Upper lobe of left lung (tissue), 4 donors: ENCODE measurements around the gene KSR2.

Experiments
- POLR2A ChIP-seq, 4 donors: fragments of 450-650 bp; IDR thresholded peaks; one replicate each; pipeline ENCODE4 v1.5.1; 2016 to 2017; ENCODE audit warnings: antibody characterized with exemption in 4 of 4, mild to moderate bottlenecking in 2 of 4
- TF ChIP-seq, protein P1 (sequence below), 6 experiments: fragments of 450-650 bp in 4 of 6; fragments of 200-600 bp in 2 of 6; sonication (generic) in 2 of 6; IDR thresholded peaks; one replicate each; pipeline ENCODE4 v1.5.1; 2016 to 2019; ENCODE audit warnings: antibody characterized with exemption in 6 of 6

DNA sequence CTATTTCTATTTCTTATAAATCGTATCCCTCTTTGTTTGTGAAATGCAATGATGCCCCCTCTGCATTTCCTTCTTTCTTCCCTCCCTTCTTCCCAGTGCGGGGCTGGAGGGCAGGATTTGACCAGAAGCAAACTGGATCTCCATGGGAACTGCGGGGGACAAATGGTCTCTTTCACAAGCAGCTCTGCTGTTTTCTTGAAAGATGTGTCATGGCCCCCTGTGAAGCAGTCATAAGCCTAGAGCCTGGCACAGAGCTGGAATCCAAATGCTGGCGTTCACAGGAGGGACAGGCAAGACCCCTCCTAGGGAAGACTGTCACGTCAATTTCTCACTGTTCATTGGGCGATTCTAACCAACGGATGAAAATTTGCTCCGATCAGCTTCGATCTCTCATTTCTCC, 403.9 kb downstream of the KSR2 start:
- TF ChIP-seq POLR2A (IDR thresholded peaks at IDR 0.05), result no peak
- TF ChIP-seq, protein P1, sequence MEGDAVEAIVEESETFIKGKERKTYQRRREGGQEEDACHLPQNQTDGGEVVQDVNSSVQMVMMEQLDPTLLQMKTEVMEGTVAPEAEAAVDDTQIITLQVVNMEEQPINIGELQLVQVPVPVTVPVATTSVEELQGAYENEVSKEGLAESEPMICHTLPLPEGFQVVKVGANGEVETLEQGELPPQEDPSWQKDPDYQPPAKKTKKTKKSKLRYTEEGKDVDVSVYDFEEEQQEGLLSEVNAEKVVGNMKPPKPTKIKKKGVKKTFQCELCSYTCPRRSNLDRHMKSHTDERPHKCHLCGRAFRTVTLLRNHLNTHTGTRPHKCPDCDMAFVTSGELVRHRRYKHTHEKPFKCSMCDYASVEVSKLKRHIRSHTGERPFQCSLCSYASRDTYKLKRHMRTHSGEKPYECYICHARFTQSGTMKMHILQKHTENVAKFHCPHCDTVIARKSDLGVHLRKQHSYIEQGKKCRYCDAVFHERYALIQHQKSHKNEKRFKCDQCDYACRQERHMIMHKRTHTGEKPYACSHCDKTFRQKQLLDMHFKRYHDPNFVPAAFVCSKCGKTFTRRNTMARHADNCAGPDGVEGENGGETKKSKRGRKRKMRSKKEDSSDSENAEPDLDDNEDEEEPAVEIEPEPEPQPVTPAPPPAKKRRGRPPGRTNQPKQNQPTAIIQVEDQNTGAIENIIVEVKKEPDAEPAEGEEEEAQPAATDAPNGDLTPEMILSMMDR (IDR thresholded peaks at IDR 0.05), result no peak
